Activated T-cell treated with anti-CD3 and anti-CD28 coated beads for 24 hours (primary cell): ENCODE data around the gene PIK3C2A.
A peak's percentile ranks its signal among the peaks of the same experiment; 100 is the strongest.
"Not testable (repeated sequence)": the region's sequence is repeated elsewhere in the genome, so short reads cannot be mapped to it uniquely, and the experiment has no call there.

Experiments
- DNase-seq: peaks from one replicate; pipeline ENCODE4 v3.0.0-alpha.2; 2020; ENCODE audit warnings: low read depth

The PIK3C2A gene

GRCh38 chr11:17207317-17208256, at the start of gene PIK3C2A:
TSS of gene PIK3C2A (minus strand) at chr11:17207986. CDS start at chr11:17169741, 38,245 bp downstream.
- DNase-seq: peak; percentile 92

GRCh38 chr11:17257196-17257595, 49.4 kb upstream of the PIK3C2A start:
- DNase-seq: no peak

GRCh38 chr11:17256512-17256911, 48.7 kb upstream of the PIK3C2A start:
- no peak for DNase-seq

- DNase-seq: no peak
Measured at GRCh38 chr11:17252704-17253103, 44.9 kb upstream of the PIK3C2A start.

GRCh38 chr11:17250561-17251350, 43.0 kb upstream of the PIK3C2A start:
- DNase-seq: no peak

- DNase-seq: no peak
Measured at GRCh38 chr11:17244046-17244445, 36.3 kb upstream of the PIK3C2A start.

GRCh38 chr11:17242954-17243353, 35.2 kb upstream of the PIK3C2A start:
- not testable (repeated sequence) for DNase-seq

- no peak for DNase-seq
Measured at GRCh38 chr11:17240780-17241179, 33.0 kb upstream of the PIK3C2A start.

GRCh38 chr11:17239927-17240326, 32.1 kb upstream of the PIK3C2A start:
- DNase-seq: not testable (repeated sequence)

- DNase-seq: no peak
Measured at GRCh38 chr11:17238377-17238776, 30.6 kb upstream of the PIK3C2A start.

- no peak for DNase-seq
Measured at GRCh38 chr11:17233101-17233500, 25.3 kb upstream of the PIK3C2A start.

GRCh38 chr11:17230867-17231851, 23.4 kb upstream of the PIK3C2A start:
- peak; percentile 46 for DNase-seq

GRCh38 chr11:17229481-17230152, 21.8 kb upstream of the PIK3C2A start:
- no peak for DNase-seq

- not testable (repeated sequence) for DNase-seq
Measured at GRCh38 chr11:17228186-17228925, 20.6 kb upstream of the PIK3C2A start.

GRCh38 chr11:17224727-17225126, 16.9 kb upstream of the PIK3C2A start:
- no peak for DNase-seq

GRCh38 chr11:17221968-17222367, 14.2 kb upstream of the PIK3C2A start:
- DNase-seq: no peak

GRCh38 chr11:17219016-17219415, 11.2 kb upstream of the PIK3C2A start:
- no peak for DNase-seq

- DNase-seq: no peak
Measured at GRCh38 chr11:17218403-17218802, 10.6 kb upstream of the PIK3C2A start.

- no peak for DNase-seq
Measured at GRCh38 chr11:17217401-17217800, 9.6 kb upstream of the PIK3C2A start.

GRCh38 chr11:17214338-17214737, 6.6 kb upstream of the PIK3C2A start:
- no peak for DNase-seq
